Measurements from ENCODE around the gene ADI1.
A peak's percentile ranks its signal among the peaks of the same experiment; 100 is the strongest.

ADI1 gene

DNA sequence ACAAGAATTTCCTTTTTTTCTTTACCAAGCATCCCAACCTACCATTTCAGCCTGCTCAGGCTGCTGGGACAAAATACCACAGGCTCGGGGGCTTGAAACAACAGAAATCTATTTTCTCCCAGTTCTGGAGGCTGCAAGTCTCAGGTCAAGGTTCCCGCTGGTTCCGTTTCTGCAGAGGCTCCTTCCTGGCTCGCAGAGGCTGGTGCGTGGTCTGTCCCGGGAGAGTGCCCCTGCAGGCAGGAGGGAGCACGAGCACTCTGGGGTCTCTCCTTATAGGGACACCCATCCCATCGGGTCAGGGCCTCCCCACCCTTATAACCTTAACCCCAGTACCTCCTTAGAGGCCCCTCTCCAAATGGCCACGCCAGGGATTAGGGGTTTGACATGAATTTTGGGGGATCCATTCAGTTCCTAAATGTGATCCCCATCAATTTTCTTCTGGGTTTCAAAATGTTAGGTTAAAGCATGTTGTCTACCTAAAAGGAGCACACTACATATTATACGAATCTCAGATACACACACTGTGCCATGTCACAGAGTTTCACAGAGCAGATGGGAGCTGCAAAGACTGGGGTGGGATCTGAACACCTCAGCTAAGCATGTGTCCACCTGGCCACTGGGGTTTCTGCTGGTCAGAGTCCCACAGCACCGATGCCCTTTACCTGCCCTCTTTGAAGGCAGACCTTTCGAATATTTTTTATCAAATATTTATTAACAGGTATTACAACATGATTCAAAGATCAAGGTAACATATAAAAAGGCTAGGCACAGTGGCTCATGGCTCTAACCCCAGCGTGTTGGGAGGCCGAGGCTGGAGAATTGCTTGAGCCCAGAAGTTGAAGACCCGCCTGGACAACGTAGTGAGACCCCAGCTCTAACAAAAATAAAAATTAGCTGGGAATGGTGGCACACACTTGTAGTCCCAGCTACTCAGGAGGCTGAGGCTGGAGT, 17.6 kb upstream of the ADI1 start:
- DNase-seq (ENCODE audit: low spot score) (no peak), ATAC-seq (ENCODE audit: low read depth) (peak; percentile 17; the same call in 1 of the 3 replicates)
- Histone ChIP-seq H3K9me3 (ENCODE audit: severe bottlenecking) (no peaks in the 10 kb centered on the region), H3K36me3 (ENCODE audit: low read depth) (peaks cover 7% of the 10 kb centered on the region), H3K4me3 (ENCODE audit: severe bottlenecking) (no peak overlapping the region), H3K27ac (ENCODE audit: poor library complexity, severe bottlenecking) (peak overlapping the region; percentile 94), H3K4me1 (ENCODE audit: insufficient read depth, poor library complexity, severe bottlenecking) (peaks cover 18% of the 10 kb centered on the region), H3K27me3 (ENCODE audit: insufficient read depth, poor library complexity, severe bottlenecking) (no peaks in the 10 kb centered on the region)
- TF ChIP-seq CTCF (IDR thresholded peaks at IDR 0.05; ENCODE audit: poor library complexity, severe bottlenecking), result no peak

DNA sequence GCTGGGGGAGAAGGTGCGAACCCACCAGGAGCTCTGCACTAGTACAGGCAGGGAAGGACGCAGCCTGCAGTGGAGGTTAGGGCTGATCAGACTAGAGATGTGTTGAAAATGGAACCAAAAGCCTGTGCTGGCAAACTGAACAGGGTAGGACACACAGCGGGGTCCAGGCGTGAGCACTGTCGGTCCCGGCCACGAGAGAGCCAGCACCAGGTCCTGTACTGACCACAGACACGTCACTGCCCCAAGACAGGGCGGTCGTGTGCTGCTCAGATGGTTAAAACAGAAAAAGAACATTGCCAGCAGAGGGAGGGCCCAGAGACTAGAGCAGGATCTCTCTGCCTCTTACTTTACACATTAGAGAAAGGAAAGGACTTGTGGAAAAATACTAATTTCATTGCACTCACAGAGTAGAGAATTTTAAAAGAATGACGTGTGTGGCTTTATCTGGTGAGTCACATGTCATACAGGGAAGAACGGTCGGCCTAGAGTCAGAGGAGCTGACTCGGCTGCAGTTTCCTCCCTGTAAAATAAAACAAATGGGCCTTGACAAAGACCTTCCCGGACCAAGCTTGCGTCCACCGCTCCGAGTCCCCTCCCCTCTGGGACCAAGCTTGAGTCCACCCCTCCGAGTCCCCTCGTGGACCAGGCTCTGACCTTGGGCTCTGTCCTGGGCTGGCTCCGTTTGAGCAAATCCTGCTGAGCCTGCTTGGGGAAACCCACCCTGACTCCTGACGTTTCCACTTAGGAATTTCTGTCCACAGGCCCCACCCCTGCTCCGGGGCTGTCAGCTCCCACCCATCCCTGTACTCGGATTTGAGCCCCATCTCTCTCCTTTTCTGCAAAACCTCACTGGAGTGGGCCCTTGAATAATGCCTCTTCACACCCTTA, 16.7 kb upstream of the ADI1 start:
- peak; percentile 16 for TF ChIP-seq CTCF (IDR thresholded peaks at IDR 0.05; ENCODE audit: poor library complexity, severe bottlenecking)
- Histone ChIP-seq H3K4me1 (ENCODE audit: insufficient read depth, poor library complexity, severe bottlenecking) (peaks cover 18% of the 10 kb centered on the region), H3K27me3 (ENCODE audit: insufficient read depth, poor library complexity, severe bottlenecking) (no peaks in the 10 kb centered on the region), H3K27ac (ENCODE audit: poor library complexity, severe bottlenecking) (peak overlapping the region; percentile 94), H3K9me3 (ENCODE audit: severe bottlenecking) (no peaks in the 10 kb centered on the region), H3K4me3 (ENCODE audit: severe bottlenecking) (no peak overlapping the region), H3K36me3 (ENCODE audit: low read depth) (no peaks in the 10 kb centered on the region)
- DNase-seq (ENCODE audit: low spot score), result peak; percentile 76
- peak; percentile 82 for ATAC-seq (ENCODE audit: low read depth)

GRCh38 chr2:3535467-3535793, 16.1 kb upstream of the ADI1 start:
- no peak for TF ChIP-seq CTCF (IDR thresholded peaks at IDR 0.05; ENCODE audit: poor library complexity, severe bottlenecking)
- Histone ChIP-seq H3K36me3 (ENCODE audit: low read depth) (no peaks in the 10 kb centered on the region), H3K27ac (ENCODE audit: poor library complexity, severe bottlenecking) (peak overlapping the region; percentile 94), H3K4me3 (ENCODE audit: severe bottlenecking) (no peak overlapping the region), H3K4me1 (ENCODE audit: insufficient read depth, poor library complexity, severe bottlenecking) (peaks cover 18% of the 10 kb centered on the region), H3K9me3 (ENCODE audit: severe bottlenecking) (no peaks in the 10 kb centered on the region), H3K27me3 (ENCODE audit: insufficient read depth, poor library complexity, severe bottlenecking) (no peaks in the 10 kb centered on the region)
- ATAC-seq (ENCODE audit: low read depth) (no peak), DNase-seq (ENCODE audit: low spot score) (no peak)

DNA sequence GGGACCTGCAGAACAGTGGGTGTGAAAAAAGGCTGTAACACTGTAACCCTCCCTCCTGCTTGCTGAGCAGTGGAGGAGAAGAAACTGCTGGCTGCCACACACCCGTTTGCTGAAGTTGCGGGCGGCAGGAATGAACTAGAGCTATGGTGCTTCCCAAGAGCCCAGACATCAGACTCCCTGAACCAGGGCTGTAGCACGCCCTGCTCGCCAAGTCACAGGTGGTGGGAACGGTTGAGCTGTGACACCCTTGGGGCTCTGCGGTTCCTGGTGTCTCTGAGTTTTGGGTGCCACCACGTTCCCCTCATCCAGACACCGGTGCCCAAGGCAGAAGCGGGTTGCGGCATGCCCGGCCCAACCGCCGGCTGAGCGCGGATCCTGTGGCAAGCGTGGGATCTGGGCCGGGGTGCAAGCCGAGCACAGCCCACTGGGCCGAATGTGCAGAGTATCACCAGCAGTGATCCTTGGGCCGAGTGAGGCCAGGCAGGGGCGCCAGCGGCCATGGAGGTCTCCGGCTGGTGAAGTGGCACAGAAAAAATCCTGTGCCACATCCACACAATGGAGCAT, 15.0 kb upstream of the ADI1 start:
- H3K9me3 ChIP-seq (ENCODE audit: severe bottlenecking), result no peaks in the 10 kb centered on the region
- no peak overlapping the region for H3K4me3 ChIP-seq (ENCODE audit: severe bottlenecking)
- DNase-seq (ENCODE audit: low spot score) (no peak), ATAC-seq (ENCODE audit: low read depth) (no peak)
- no peaks in the 10 kb centered on the region for H3K36me3 ChIP-seq (ENCODE audit: low read depth)
- H3K27me3 ChIP-seq (ENCODE audit: insufficient read depth, poor library complexity, severe bottlenecking), result no peaks in the 10 kb centered on the region
- H3K27ac ChIP-seq (ENCODE audit: poor library complexity, severe bottlenecking), result no peak overlapping the region
- H3K4me1 ChIP-seq (ENCODE audit: insufficient read depth, poor library complexity, severe bottlenecking), result peaks cover 18% of the 10 kb centered on the region
- no peak for TF ChIP-seq CTCF (IDR thresholded peaks at IDR 0.05; ENCODE audit: poor library complexity, severe bottlenecking)

Measured in RWPE2 (cell line).